GM19395 (cell line): ENCODE data around the gene SOX6.
"Not testable (repeated sequence)": the region's sequence is repeated elsewhere in the genome, so short reads cannot be mapped to it uniquely, and the experiment has no call there.

Experiments used
- ATAC-seq: cut with Tn5 transposase; IDR thresholded peaks from one replicate; pipeline ENCODE4 v1.9.1; 2021; ENCODE audit warnings: mild to moderate bottlenecking, moderate library complexity; ENCODE audit not compliant: unreplicated experiment

Gene SOX6

DNA sequence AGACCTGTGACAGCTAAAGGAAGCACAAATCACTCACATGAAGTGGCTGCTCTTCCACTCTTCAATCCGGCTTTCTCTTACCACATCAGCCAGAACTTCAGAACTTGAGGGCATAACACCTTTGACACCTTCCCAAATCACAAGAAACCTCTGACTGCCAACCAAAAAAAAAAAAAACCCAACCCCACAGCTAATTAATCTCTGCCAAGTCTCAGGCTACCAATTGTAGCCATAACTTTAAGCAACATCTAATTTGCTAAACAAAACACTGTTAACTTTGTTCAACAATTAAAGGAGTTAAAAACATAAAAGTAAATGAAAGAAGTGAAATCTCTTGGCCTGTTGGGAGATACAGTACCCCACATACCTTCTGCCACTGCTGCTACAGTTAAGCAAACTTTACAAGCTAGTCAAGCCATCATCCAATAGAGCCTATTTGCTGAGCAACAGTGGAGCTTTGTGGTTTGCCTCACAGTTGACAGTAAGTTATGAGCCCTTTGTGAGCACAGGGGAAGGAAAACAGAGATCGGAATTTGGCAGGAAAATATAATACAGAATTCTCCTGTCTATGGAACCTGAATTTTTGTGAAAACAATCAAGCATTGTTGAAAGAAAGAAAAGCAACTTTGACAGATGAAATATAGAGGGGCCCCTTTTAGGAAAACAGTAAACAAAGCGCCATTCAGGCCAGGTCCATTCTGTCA lies at the start of gene SOX6:
Gene SOX6, minus strand, starts transcription at position 490 of the 704 bp plus-strand sequence. CDS start 15,298 bp downstream, outside the sequence.
- no peak for ATAC-seq

DNA sequence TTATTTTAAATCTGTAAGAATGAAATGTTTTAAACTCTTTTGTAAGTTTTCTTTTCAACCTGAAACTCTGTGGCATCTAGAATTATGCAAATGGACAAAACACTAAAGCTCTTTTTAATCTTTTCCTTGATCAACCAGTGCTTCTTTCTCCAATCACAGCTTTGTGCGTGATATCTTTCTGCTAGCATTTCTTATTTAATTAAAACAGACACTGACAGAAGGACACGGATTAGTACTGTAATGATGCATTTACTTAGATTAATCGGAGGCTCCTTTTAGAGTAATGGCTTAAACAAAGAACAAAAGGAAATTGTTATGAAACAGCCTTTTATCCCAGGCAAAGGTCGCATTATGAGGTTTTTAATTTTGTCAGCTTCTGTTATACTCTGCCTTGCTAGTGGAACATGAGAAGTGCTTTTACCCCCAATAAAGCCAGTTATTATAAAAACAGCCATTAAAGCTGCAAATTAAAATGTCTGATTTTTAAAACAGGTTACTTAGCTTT lies 48.5 kb upstream of the SOX6 start:
- no peak for ATAC-seq

DNA sequence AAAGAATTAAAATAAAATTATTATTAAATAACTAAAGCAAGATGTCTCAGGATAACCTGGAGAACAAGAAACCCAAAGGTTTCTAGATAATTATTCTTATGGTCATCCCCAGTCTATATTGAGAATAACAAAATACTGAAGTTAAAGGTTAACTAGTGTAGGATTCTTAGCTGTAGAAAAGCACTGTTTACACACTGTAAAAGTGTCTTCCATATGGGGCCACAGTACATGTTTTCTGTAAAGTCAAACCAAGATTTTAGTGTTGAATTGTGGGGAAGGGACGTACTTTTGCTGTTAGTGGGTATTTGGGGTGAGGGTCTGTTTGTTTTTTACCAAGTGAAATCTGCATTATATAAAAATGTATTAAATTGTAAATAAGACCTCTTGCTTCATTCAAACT lies 47.5 kb upstream of the SOX6 start:
- ATAC-seq, result no peak

DNA sequence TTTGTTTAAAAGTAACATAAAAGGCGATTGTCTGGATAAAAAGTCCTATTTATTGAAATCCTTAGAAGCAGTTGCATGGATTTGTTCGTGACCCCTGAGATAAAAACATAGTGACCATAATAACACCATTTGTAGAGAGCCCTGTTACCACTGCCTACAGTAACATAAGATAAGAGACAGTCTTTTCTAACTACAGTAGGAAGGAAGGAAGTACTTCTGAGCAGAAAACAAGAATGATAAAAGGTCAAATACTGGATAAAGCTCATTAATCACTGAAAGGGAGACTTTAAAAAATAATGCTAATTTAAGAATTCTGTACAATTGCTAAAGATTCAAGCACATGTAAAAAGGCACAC lies 47.1 kb upstream of the SOX6 start:
- ATAC-seq, result no peak

DNA sequence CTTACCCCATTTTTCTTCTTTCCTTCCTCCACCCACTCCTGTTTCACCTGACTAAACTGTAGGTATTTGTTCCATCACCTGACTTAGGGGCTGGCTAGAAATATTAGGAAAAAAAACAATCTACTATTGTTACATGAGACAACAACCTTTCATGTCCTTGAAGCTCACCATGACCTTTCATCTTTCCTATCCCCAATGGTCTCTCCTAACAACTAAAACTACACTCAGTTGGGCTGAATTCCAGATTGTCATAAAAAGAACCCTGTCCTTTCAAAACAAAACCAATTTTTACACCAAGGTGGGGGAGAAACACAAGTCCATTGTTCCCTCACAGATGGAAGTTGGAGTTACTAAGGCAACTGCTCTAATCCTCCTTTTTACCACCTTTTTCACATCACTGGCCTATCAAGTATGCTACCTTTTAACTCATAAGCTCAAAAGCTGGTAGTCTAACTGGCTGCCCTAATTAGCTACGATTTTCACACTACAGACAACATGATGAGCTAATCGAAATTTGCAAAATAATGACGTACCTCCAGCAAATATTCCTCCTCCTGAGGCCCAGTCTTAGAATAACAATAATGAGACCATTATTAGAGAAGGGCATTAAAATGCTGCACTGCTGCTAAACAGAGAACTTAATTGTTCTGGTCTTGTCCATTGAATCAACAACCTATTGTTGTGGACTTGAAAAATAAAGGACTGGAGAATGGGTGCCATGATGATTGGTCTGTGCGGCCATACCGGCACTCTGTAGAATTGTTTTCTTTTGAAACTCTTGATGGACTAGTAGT lies 46.5 kb upstream of the SOX6 start:
- ATAC-seq, result no peak

DNA sequence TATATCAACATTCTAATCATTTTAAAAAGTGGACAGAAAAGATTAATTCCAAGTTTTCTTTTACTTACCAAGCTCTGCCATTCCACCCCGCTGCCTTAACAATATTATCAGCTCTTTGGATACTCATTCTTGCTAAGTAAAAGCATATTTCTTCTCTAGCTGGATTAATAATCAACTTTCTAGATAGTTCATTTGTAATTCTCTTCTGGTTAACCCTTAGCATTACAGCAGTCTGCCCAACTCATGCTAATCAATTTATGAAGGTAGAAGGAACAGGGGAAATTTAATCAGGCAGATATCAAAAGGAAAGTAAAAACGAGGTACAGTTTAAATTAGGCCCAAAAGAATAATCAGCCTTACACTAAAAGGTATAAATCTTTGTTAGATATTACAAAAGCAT lies 41.0 kb upstream of the SOX6 start:
- no peak for ATAC-seq

DNA sequence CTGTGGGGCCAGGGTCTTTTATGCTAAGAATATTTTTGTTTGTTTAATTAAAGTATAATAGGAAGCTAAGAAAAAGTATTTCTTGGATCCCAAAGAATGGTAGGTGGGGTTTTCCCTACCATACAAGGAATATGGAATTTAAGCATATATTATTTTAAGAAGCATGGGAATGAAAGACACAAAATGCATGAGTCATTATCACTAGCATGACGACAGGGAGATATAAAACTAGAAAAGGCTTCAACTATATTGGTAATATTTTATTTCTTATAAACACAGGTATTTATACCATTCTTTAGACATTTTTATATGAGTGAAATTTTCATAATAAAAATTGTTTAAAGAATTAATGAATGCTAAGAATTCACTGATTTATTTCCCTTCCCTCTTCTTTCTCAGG lies 39.3 kb upstream of the SOX6 start:
- ATAC-seq, result no peak

DNA sequence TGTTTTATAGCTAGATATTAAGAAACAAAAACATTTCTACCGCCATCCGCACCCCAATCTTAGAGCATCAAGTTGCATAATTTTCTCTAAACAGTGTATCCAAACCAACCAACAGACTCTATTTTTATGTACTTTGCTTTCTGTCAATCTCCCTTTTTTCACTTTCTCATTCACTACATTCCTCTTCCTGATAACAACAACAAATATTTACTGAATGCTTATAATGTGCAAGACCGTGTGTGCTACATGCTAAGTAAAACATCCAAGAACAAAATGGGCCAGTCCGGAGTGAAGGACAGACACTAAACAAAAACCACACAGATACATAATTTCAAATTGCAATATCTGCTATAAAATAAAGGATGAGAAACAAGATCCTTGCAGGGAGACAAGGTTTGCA lies 38.6 kb upstream of the SOX6 start:
- ATAC-seq, result no peak

DNA sequence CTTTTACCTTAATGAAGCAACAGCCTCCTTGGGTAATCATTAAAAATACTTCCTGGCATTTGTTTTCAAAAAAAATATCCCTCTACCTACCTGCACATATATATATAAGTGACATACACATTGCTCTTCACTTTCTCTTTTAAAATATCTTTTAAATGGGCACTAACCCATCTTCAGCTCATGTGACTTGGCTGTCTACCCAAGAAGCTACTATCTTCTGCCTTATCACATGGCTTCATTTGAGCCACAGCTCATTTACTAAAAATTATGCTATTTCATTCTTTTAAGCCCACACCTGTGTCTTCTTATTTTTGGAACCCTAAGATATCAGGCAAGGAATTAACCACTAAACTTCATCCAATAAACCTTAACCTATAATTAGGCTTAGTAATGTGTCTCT lies 37.0 kb upstream of the SOX6 start:
- ATAC-seq, result no peak

DNA sequence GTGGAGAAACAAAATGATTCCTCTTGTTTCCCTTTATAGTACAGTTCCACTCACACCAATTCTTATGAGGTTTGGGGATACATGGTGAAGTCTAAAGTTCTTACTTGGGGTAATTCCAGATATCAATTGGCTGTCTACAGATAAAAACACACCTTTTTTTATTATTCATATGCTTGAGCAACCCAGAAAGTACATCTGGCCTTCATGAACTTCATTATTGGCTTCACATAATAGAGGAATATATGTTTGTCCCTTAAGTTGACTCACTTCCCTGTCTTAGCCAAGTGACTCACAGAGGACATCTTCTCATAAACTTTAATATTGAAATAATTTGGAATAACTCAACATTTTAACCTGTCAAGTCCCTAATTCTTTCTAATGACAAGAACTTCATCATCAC lies 36.3 kb upstream of the SOX6 start:
- no peak for ATAC-seq

DNA sequence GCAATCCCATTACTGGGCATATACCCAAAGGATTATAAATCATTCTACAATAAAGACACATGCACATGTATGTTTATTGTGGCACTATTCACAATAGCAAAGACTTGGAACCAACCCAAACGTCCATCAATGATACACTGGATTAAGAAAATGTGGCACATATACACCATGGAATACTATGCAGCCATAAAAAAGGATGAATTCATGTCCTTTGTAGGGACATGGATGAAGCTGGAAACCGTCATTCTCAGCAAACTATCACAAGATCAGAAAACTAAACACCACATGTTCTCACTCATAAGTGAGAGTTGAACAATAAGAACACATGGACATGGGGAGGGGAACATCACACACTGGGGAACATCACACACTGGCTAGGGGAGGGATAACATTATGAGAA lies 34.5 kb upstream of the SOX6 start:
- ATAC-seq, result not testable (repeated sequence)

DNA sequence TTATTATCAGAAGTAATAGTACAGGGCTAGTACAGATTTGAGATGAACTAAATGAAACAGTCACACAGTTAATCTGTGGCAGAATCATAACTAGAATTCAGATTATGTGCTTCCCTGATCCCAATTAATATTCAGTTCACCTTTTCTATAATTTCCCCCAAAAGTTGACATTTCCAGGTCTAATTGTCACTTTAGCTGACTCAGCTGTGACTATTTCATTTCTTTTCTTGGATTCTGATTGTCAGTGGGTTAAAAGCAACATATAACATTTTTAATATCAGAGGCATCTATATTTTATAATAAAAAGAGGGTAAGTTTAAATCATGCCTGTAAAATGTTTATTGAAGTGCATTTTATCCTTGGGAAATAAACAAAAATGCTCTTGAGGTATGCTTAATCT lies 28.8 kb upstream of the SOX6 start:
- no peak for ATAC-seq

DNA sequence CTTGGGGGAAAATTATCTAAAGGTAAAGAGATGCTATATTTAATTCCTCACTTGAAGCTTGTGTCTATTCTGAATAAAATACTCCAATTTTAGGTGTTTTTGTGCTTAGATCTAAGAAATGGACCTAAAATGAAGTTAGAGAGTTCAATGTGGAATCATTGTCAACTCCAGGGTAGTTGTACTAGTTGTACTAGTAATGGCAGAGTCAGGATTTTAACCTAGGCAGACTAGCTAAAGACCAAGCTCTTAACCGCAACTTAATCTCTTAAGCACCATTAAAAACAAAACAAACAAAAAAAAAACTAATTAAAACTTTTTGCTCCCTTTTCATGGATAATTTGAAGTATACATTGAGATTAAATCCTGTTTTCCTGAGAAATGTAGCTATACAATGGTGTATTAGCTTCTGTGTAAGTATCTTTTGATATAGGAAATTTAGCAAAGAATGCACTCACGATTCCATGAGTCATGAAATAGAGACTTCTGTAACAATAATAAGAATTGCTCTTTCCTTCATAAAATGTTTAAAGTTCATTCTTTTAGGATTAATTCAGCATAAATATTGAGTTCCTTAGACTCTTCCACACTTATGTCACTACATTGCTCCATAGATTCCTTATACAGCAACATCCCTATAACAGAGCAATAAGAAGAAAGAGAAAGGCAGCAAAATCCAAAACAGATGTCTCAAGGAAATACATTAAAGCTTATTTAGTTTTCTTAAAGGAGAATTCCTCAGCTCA lies 26.5 kb upstream of the SOX6 start:
- no peak for ATAC-seq

DNA sequence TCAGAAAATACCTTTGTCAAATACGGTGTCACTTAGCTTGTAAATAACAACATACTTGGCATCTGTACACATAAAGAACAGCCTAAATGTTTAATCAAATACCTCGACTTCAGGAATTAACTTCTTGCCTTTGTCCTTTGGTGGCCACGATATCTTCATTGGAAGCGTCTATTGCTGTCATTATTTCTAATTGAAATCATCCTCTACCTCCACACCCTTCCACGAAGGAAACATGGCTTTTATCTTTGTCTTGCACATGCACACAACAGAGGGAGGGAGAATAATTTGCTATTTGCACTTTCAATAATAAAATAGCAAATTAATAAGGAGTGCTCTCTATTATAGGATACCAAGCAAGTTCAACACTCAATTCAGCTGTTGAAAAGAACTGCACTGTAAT lies 25.8 kb upstream of the SOX6 start:
- ATAC-seq, result no peak

DNA sequence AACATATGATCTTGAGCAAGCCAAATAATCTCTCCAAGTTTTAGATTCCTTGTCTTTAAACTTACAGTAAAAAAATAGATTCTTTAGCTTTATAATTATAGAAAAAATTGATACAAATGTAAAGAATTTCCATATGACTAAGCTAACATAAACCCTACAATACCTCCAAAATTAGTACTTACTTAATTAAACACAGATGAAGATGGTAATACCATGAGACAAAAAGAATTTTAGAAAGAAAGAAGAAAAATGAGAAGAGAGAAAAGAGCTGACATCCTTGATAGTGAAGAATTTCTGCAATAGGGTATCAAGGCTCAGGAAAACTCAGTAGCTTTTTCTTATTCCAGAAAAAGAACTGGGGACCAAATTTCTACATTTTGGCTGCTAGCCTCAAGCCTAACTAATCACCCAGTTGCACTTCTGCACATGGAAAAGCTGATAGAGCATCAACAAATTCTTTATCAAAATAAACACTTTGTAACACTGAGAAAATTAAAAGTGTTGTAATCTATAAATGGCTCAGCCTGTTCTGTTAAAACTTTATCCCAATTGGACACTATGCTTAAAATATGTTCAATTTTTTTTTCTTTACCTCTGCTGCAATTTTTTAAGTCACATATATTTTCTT lies 24.7 kb upstream of the SOX6 start:
- ATAC-seq, result no peak

DNA sequence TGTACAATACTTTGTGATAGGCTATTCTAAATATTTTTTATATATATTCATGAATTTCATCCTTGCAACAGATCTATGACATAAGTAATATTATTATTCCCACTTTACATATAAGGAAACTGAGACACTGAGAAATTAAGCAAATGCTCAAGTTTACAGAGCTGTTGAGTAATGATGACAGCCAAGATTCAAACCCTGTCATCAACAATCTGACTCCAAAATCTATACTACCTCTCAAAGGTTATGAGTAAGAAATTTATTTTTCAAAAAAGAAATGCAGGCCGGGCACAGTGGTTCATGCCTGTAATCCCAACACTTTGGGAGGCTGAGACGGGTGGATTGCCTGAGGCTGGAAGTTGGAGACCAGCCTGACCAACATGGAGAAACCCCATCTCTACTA lies 22.6 kb upstream of the SOX6 start:
- no peak for ATAC-seq

DNA sequence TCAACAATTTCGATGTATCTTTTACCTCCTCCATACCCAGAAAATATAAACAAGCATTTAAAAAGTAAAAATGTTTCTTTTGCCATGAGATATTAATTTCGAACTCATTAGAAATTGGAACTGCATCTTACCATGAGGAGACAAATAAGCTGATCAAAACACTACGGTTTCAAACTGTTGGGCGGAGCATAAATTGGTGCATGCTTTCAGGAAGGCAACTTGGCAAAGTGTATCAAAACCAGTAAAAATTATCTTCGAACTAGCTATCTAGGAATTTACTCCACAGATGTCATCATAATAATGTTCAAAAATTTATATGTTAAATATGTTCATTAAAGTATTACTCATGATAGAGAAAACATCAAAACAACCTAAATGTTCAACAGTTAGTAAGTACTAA lies 21.4 kb upstream of the SOX6 start:
- no peak for ATAC-seq

DNA sequence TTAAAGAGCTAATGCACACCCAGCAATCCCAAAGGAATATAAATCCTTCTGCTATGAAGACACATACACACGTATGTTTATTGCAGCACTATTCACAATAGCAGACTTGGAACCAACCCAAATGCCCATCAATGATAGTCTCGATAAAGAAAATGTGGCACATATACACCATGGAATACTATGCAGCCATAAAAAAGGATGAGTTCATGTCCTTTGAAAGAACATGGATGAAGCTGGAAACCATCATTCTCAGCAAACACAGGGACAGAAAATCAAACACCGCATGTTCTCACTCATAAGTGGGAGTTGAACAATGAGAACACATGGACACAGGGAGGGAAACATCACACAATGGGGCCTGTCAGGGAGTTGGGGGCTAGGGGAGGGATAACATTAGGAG lies 19.3 kb upstream of the SOX6 start:
- not testable (repeated sequence) for ATAC-seq

DNA sequence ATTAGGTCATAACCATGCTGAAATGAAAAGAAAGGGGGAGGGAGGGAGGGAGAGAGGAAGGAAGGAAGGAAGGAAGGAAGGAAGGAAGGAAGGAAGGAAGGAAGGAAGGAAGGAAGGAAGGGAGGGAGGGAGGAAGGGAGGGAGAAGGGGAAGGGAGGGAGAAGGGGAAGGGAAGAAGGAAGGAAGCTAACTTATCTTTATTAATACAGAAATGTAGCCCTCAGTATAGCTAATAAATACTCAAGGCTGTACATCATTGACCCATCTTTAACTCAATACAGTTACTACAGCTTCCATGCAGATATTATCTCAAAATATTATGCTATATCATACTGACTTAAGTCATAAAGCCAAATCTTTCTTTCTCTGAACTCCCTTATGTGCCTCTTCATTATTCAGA lies 17.4 kb upstream of the SOX6 start:
- no peak for ATAC-seq

DNA sequence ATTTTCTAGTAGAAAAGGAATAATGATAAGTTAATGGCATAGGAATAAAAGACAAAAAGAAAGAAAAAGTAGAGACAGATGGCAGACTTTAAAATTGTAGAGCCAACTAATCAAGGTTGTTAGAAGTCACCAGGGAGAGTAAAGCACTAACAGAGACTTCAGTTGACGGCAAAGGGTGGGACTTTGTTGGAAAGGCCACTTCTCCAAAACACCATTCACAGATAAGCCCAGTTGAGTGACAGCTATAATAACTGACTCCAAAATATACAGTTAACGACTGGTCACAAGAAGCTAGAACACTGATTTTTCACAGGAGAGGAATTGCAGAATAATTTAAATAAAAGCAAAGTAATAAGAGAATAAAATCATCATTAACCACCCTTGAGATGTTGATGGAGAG lies 16.0 kb upstream of the SOX6 start:
- ATAC-seq, result no peak

DNA sequence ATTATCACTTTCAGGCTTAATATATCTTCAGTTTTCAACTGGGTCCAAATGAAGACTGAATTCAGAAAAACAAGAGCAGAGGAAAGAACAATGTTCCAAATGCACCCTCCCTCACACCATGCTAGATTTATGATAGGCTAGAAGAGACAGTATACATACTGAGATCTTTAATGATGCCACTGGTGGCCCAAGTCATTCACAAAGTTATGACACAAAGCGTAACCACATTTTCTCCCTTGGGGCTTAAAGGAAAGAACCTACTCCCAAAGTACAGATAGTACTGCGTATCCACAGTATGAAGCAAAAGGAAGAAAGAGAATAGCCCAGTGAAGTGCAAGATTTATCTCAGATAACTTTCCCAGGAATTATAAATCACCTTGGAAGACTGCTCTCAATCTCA lies 10.9 kb upstream of the SOX6 start:
- no peak for ATAC-seq
